ENCODE results near the gene HRC.
"Not testable (repeated sequence)": the region's sequence is repeated elsewhere in the genome, so short reads cannot be mapped to it uniquely, and the experiment has no call there.

Gene HRC

GRCh38 chr19:49160450-49161189, 5.4 kb upstream of the HRC start:
- DNase-seq (ENCODE audit: low spot score) = no peak

- peak; percentile 79 for DNase-seq (ENCODE audit: low spot score)
Measured at GRCh38 chr19:49157445-49158224, 2.4 kb upstream of the HRC start, which contains the start of gene TRPM4. Gene TRPM4, plus strand, starts transcription at chr19:49157792. Its CDS starts 75 bp downstream, at chr19:49157867.

- DNase-seq (ENCODE audit: low spot score) = no peak
Measured at GRCh38 chr19:49155820-49156346, 687 bp upstream of the HRC start.

GRCh38 chr19:49154279-49154678, 917 bp downstream of the HRC start:
- DNase-seq (ENCODE audit: low spot score) = no peak

GRCh38 chr19:49153167-49153809, 1.9 kb downstream of the HRC start:
- DNase-seq (ENCODE audit: low spot score) = no peak

GRCh38 chr19:49152119-49152550, 3.1 kb downstream of the HRC start:
- DNase-seq (ENCODE audit: low spot score) = no peak

GRCh38 chr19:49151267-49152118, 3.7 kb downstream of the HRC start:
- peak; percentile 97 for DNase-seq (ENCODE audit: low spot score)

- DNase-seq (ENCODE audit: low spot score) = no peak
Measured at GRCh38 chr19:49150944-49151243, 4.3 kb downstream of the HRC start.

- peak; percentile 92 for DNase-seq (ENCODE audit: low spot score)
Measured at GRCh38 chr19:49150106-49150943, 4.9 kb downstream of the HRC start.

GRCh38 chr19:49149652-49150105, 5.5 kb downstream of the HRC start:
- peak; percentile 82 for DNase-seq (ENCODE audit: low spot score)

- DNase-seq (ENCODE audit: low spot score) = peak; percentile 94
Measured at GRCh38 chr19:49148784-49149651, 6.2 kb downstream of the HRC start.

GRCh38 chr19:49148044-49148682, 7.0 kb downstream of the HRC start:
- no peak for DNase-seq (ENCODE audit: low spot score)

GRCh38 chr19:49146408-49146770, 8.8 kb downstream of the HRC start:
- not testable (repeated sequence) for DNase-seq (ENCODE audit: low spot score)

- peak; percentile 67 for DNase-seq (ENCODE audit: low spot score)
Measured at GRCh38 chr19:49145573-49146407, 9.4 kb downstream of the HRC start.

GRCh38 chr19:49142866-49143335, 12.3 kb downstream of the HRC start:
- peak; percentile 89 for DNase-seq (ENCODE audit: low spot score)

- DNase-seq (ENCODE audit: low spot score) = no peak
Measured at GRCh38 chr19:49141352-49141751, 13.8 kb downstream of the HRC start.

- DNase-seq (ENCODE audit: low spot score) = no peak
Measured at GRCh38 chr19:49140951-49141350, 14.2 kb downstream of the HRC start.

- DNase-seq (ENCODE audit: low spot score) = no peak
Measured at GRCh38 chr19:49136771-49137171, 18.4 kb downstream of the HRC start.
